ENCODE data around the gene STRC.
"Not testable (repeated sequence)": the region's sequence is repeated elsewhere in the genome, so short reads cannot be mapped to it uniquely, and the experiment has no call there.

STRC gene

DNA sequence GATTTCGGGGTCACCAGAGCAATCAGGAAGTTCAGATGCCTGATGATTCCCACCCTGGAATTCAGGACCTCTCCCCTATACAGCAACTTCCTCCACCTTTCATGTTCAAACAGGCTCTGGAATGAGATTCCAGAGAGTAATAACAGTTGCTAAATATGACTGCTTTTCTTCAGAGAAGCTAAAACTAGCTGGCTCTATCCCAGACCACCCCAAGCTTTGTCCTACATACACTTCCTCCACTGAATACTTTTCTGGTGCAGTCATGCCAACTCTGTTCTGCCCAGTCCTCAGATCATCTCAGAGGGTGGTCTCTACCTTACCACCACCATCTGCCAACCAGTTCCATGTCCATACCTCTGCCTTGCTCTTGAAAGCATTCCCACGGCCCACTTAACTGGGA, 52.0 kb downstream of the STRC start:
- H3K4me3 ChIP-seq (ENCODE audit: low read length) = not testable (repeated sequence)

DNA sequence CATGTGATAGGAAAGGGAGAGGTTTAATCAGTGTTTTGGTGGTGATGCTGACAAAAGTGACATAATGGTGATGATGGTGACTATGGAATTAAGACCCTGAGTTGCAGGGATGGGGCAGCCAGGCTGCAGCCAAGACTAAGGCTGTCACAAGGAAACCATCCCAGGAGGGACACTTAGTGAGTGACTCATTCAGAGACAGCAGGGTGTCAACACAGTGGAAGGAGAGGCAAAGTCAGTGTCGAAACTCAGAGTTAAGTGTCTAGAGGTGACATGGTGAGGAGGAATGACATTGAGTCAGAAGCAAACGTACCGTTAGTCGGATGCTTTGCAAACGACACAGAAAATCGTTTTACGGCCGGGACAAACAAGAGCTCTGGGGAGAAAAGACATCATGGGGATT, 54.8 kb downstream of the STRC start:
- not testable (repeated sequence) for H3K4me3 ChIP-seq (ENCODE audit: low read length)

DNA sequence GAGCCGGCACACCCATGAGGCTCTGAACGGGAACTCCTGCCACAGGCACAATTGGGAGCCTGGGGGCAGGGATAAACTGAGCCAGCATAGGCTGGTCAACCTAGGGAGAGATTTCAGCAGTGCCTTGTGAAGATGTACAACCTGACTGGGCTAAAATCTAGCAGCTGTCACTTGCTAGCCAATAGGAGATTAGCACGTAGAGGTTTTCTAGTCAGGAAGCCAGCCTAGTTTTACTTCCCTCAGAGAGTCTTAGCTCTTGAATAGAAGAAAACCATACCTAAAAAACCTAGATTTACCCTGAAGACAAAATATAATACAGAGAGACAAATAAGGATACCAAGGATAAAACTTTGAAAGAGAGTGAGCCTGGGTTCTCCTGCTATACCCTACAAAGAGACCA, 55.8 kb downstream of the STRC start:
- not testable (repeated sequence) for H3K4me3 ChIP-seq (ENCODE audit: low read length)

DNA sequence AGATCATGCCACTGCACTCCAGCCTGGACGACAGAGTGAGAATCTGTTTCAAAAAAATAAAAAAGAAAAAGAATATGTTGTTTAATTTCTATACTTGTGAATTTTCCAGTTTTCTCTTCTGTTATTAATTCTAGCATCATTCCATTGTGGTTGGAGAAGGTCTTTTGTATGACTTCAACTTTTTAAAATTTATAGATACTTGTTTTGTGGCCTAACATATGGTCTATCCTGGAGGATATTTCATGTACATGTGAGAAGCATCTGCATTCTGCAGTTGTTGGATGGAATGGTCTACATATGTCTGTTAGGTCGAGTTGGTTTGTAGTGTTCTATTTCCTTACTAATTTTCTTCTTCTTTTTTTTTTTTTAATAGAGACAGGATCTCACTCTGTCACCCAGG, 65.6 kb downstream of the STRC start:
- no peak overlapping the region for H3K4me3 ChIP-seq (ENCODE audit: low read length)
- no peak for TF ChIP-seq ZNF274 (IDR thresholded peaks at IDR 0.05; ENCODE audit: low read depth, low read length)

DNA sequence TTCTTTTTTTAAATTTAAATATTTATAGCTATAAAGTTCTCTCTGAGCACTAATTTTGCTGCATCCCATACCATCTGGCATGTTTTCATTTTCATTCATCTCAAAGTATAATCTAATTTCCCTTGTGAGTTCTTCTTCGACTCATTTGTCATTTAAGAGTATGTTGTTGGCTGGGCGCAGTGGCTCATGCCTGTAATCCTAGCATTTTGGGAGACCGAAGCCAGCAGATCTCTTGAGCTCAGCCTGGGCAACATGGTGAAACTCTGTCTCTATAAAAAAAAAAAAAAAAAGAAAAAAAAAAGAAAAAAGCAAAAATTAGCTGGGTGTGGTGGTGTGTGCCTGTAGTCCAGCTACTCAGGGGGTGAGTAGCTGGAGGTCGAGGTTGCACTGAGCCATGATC, 66.3 kb downstream of the STRC start:
- no peak overlapping the region for H3K4me3 ChIP-seq (ENCODE audit: low read length)
- TF ChIP-seq ZNF274 (IDR thresholded peaks at IDR 0.05; ENCODE audit: low read depth, low read length) = no peak

DNA sequence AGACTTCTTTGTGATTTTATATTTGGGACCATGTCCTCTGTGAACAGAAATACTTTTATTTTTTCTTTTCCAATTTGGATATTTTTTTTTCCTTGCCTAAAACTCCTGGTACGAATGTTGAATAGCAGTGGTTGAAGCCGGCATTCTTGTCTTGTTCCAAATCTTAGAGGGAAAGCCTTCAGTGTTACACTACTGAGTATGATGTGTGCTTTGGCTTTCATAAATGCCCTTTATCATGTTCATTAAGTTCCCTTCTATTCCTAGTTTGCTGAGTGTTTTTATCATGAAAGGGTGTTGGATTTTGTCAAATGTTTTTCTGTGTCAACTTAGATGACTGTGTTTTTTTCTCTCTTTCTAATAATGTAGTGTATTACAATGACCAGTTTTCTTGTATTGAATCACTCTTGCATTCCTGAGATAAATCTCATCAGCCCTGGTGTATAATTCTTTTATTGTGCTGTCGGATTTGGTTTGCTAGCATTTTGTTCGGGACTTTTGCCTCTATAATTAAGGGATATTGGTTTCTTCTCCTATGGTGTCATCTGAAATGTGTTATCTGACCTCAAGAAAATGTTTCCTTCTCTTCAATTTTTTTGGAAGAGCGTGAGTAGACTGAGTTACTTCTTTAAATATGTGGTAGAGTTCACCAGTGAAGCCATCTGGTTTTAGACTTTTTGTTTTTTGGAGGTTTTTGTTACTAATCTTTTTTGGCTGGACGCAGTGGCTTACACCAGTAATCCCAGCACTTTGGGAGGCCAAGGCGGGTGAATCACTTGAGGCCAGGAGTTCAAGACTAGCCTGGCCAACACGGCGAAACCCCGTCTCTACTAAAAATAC, 67.9 kb downstream of the STRC start:
- TF ChIP-seq ZNF274 (IDR thresholded peaks at IDR 0.05; ENCODE audit: low read depth, low read length) = no peak
- H3K4me3 ChIP-seq (ENCODE audit: low read length) = no peak overlapping the region
